Stimulated activated CD8-positive, alpha-beta memory T cell treated with anti-CD3 and anti-CD28 coated beads, Interleukin-15, amount 100 ng/mL, for 24 hours (primary cell): ENCODE results near the gene WDHD1.
"Not testable (repeated sequence)": the region's sequence is repeated elsewhere in the genome, so short reads cannot be mapped to it uniquely, and the experiment has no call there.

Experiments
- DNase-seq: peaks from one replicate; pipeline ENCODE4 v3.0.0-alpha.2; 2020; ENCODE audit warnings: low read depth

The WDHD1 gene

DNA sequence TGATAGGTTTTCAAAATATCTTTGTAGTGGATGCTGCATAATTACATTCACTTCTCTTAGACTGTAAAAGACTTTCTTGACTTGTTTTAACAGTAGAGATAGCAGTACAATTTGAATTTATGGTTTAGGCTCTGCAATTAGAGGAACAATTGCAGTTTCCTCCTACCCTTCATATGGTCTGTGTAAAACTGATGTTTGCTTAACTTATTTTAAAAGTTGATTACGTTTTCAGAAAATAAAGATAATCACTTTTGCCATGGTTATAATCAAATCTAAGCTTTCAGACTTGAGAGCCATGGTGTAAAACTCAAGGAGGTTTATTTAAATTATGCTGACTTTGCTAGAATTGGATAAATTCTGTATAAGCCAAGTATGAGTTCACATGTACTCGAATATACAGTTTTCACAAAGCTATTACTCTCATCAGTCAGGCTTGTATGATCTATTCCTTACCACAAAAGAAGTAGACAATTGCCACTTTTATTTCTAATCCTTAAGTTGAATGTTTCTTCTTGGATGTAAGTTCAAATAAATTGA, 22.1 kb upstream of the WDHD1 start:
- DNase-seq = no peak

GRCh38 chr14:55047301-55048053, 20.6 kb upstream of the WDHD1 start:
- DNase-seq = no peak

GRCh38 chr14:55045087-55045486, 18.2 kb upstream of the WDHD1 start:
- no peak for DNase-seq

DNA sequence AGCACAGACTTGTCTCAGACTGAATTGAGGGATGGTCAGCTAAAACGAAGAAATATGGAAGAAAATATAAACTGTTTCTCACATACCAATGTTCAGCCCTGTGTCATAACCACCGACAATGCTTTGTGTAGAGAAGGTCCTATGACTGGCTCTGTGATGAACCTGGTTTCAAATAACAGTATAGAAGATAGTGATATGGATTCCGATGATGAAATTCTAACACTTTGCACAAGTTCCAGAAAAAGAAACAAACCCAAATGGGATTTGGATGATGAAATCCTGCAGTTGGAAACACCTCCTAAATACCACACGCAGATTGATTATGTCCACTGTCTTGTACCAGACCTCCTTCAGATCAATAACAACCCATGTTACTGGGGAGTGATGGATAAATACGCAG, 16.6 kb upstream of the WDHD1 start:
- no peak for DNase-seq

DNA sequence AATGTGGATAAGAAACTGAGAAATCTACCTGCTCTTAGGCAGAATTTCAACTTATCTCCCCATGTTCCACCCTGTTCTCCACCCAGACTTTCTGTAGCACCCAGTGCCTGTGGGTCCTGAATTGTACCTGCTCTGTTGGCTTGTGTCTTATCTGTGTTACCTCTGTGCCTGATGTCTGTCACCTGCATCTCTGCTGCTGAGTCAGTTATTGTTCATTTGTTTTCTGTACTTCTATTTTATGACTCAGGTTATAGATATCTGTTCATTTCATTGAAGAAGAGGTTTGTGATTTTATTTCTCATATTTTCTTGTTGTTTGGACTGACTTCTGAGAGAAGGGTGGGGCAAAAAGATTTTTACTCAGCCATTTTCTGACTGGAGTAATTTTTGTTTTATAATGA, 11.8 kb upstream of the WDHD1 start:
- no peak for DNase-seq

- not testable (repeated sequence) for DNase-seq
Measured at GRCh38 chr14:55037995-55038394, 11.1 kb upstream of the WDHD1 start.

GRCh38 chr14:55031190-55031589, 4.3 kb upstream of the WDHD1 start:
- DNase-seq = no peak

GRCh38 chr14:55028476-55028875, 1.6 kb upstream of the WDHD1 start:
- DNase-seq = no peak

GRCh38 chr14:55028066-55028465, 1.2 kb upstream of the WDHD1 start:
- no peak for DNase-seq

- no peak for DNase-seq
Measured at GRCh38 chr14:55026441-55026792, 482 bp downstream of the WDHD1 start.

- DNase-seq = no peak
Measured at GRCh38 chr14:55025948-55026347, 951 bp downstream of the WDHD1 start.

GRCh38 chr14:55024365-55024764, 2.5 kb downstream of the WDHD1 start:
- DNase-seq = not testable (repeated sequence)

- DNase-seq = no peak
Measured at GRCh38 chr14:55019968-55020554, 6.8 kb downstream of the WDHD1 start.

- no peak for DNase-seq
Measured at GRCh38 chr14:55015006-55015405, 11.9 kb downstream of the WDHD1 start.

GRCh38 chr14:55005071-55005470, 21.8 kb downstream of the WDHD1 start:
- no peak for DNase-seq

GRCh38 chr14:55000381-55000780, 26.5 kb downstream of the WDHD1 start:
- no peak for DNase-seq

DNA sequence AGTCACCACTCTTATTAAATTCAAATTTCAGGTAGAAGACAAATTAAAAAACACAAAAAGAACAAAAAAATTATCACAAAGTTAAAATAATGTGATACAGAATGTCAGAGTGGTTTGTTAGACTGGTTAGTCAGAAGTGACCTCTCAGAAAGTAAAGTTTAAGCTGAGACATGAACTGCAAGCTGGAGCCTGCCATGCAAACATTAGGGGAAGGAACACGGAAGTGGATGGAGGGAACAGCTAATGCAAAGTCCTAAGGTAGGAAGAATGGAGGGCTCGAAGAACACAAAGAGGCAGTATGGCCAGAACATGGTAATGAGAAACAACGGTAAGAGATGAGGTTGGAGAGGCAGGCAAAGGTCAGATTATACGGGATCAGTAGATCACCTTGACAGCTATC, 41.7 kb downstream of the WDHD1 start:
- DNase-seq = no peak

- DNase-seq = no peak
Measured at GRCh38 chr14:54981698-54982097, 45.2 kb downstream of the WDHD1 start.

- no peak for DNase-seq
Measured at GRCh38 chr14:54979039-54979438, 47.9 kb downstream of the WDHD1 start.

DNA sequence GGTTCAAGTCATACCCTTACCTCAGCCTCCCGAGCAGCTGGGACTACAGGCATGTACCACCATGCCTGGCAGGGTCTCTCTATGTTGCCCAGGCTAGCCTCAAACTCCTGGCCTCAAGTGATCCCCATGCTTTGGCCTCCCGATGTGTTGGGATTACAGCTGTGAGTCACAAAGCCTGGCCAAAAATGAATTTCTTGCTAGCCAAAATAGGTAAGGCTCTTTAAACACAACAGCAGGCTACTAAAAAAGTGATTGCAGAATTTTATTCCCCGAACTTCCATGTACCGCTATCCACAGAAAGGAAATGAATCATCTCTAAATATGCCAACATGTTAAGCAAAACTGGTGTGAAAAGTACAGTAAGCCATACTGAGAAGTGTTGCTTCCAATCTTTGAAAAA, 50.6 kb downstream of the WDHD1 start:
- DNase-seq = no peak

GRCh38 chr14:54975856-54976255, 51.0 kb downstream of the WDHD1 start:
- no peak for DNase-seq

DNA sequence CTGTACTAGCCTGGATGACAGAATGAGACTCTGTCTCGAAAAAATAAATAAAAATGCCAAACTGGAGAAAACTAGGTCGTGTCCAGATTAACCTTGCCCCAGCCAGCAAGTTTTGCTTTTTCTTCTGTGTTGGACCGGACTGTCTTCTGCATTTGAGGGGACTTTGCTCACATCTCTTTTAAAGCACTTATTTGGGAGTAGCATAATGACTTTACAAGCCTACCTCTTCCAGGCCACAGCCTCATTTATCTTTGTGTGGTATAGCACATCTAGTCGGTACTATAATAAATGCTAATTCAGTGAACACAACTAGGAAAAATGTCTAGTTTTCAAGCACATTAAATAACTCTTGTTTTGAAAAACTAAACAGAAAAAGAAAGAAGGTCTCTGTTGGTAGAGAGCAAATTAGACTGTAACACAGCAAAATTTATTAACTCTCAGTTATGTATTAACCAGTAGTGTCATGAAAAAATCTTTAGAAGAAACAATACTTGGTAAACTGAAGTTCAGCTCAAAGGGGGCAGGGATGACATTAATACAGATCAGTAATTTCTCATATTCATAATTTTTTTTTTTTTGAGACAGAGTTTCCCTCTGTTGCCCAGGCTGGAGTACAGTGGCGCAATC, 52.0 kb downstream of the WDHD1 start:
- DNase-seq = no peak

DNA sequence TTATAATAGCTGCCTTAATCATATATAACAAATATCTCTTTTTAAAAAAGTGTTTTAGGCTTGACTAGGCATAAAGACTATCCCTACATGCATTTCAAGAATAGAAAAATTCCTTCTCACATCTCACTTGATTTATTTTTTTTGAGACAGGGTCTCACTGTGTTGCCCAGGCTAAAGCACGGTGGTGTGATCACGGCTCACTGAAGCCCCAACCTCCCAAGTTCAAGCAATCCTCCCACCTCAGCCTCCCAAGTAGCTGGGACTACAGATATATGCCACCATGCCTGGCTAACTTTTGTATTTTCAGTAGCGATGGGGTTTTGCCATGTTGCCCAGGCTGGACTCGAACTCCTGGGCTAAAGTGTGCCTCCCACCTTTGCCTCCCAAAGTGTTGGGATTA, 59.4 kb downstream of the WDHD1 start:
- DNase-seq = no peak
